ENCODE results near the gene NAA11.

DNA sequence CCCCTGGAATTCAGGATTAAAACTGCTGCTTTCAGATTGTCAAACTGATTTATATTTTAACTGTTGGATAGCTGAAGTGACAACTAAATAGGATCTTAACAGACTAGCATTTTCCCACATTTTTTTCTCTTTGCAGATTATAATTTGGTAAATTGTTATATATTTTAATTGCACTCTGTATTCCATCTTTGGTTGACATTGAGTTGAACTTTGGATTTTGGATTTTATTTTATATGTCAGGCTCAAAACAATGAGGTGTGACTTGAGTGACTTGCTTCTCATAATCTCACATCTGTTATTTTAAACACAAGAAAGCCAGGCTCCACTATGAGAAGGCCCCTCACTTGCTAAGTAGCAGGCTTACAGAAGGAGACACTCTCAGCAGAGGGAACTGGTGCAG is 38.1 kb downstream of the NAA11 start:
- TF ChIP-seq, protein P1, sequence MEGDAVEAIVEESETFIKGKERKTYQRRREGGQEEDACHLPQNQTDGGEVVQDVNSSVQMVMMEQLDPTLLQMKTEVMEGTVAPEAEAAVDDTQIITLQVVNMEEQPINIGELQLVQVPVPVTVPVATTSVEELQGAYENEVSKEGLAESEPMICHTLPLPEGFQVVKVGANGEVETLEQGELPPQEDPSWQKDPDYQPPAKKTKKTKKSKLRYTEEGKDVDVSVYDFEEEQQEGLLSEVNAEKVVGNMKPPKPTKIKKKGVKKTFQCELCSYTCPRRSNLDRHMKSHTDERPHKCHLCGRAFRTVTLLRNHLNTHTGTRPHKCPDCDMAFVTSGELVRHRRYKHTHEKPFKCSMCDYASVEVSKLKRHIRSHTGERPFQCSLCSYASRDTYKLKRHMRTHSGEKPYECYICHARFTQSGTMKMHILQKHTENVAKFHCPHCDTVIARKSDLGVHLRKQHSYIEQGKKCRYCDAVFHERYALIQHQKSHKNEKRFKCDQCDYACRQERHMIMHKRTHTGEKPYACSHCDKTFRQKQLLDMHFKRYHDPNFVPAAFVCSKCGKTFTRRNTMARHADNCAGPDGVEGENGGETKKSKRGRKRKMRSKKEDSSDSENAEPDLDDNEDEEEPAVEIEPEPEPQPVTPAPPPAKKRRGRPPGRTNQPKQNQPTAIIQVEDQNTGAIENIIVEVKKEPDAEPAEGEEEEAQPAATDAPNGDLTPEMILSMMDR (IDR thresholded peaks at IDR 0.05): no peak
- TF ChIP-seq EP300 (IDR thresholded peaks at IDR 0.05): no peak

Data from sigmoid colon (tissue), 4 donors.